IPS-NIHi7 (cell line): ENCODE measurements around the gene LILRA2.
"Not testable (repeated sequence)": the region's sequence is repeated elsewhere in the genome, so short reads cannot be mapped to it uniquely, and the experiment has no call there.

Experiments used
- DNase-seq: peaks from one replicate; pipeline ENCODE4 v3.0.0; 2012; ENCODE audit warnings: mixed read lengths; ENCODE audit errors: extremely low spot score

The LILRA2 gene

DNA sequence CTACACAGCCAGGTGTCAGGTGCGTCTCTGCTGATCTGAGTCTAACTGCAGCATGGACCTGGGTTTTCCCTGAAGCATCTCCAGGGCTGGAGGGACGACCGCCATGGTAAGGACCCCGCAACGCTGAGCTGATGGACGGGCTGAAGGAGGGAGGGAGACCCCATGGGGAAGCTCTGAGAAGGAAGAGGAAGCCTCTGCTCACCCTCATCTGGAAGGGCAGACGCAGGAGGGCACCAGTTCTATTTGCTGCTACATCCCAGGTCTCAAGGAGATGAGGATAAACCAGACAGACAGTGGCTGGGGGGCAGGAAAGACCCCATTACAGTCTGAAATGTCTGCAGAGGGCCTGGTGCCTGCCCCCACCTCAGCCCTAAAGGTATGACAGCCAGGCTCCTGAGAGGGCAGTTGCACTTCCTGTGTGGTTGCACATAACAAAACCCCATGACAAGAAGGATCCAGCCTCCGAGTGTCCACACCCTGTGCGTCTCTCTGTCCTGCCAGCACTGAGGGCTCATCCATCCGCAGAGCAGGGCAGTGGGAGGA is at the start of gene LILRA2:
TSS of gene LILRA2 (plus strand) at position 461 of the 543 bp plus-strand sequence. CDS start 89 bp downstream, outside the sequence.
- DNase-seq = no peak

DNA sequence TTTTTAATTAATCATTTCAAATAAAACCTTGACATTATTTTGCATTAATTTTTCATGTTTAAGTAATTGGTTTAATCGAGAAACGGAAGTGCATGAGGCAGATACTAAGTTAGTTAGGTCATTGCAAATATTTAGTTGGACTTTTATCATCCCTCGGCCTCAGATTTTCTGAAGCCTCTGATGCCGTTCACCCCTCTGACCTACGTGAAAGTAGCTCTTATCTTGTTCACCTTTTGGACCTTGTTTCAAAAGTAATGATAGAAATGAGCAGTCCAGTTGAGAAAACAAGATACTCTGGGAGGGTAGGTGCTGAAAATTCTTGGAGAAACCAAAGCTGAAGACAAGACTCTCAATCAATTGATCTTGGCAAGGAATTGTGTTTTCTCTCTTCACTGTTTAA is 48.0 kb upstream of the LILRA2 start:
- DNase-seq = no peak

DNA sequence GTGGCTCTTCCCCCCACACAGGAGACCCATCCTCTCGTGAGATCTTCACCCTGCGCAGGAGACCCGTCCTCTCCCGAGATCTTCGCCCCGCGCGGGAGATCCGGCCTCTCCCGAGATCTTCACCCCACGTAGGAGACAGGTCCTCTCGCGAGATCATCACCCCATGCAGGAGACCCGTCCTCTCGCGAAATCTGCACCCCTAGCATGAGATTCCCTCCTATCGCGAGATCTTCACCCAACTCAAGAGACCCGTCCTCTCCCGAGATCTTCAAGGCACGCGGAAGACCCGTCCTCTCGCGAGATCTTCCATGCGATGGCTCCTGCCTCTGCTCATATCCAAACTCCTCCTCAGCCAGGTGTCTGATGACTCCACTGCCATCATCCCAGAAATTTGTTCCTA is 46.6 kb upstream of the LILRA2 start:
- no peak for DNase-seq

DNA sequence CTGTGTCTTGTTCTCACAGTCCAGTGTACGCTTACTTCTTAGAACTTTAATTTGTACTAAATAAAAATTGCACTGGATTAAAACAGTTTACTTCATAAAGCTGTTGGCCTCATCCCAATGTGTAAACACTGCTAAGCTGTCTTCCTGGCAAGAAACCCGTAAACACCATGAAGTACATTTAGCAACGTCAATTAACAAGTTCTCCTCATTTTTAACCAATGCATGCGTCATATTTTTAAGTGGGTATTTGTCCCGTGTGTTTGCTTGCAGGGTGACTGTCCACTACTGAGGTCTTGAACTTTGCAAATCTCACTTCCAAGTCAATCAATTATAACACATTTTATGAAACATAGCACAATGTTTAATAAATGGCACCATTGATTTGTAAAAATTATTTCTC is 42.7 kb upstream of the LILRA2 start:
- DNase-seq = no peak

DNA sequence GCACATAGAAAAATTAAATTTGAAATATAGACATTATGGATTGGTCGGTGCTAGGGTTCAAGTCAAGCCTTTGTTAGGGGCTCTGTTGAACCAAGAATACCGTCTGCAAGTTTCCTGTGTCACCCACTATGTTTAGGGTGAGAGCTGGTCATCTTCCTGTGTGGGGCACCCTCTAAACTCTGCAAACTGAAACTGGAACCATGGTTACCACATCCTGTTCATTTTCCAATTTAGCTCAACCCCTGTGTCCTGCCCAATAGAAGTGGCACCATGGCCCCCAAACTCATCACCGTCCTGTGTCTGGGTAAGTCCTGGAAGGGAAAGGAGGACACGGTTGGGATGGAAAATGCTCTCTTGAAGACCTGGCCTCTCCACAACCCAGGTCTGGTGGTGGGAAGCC is 41.1 kb upstream of the LILRA2 start:
- no peak for DNase-seq

DNA sequence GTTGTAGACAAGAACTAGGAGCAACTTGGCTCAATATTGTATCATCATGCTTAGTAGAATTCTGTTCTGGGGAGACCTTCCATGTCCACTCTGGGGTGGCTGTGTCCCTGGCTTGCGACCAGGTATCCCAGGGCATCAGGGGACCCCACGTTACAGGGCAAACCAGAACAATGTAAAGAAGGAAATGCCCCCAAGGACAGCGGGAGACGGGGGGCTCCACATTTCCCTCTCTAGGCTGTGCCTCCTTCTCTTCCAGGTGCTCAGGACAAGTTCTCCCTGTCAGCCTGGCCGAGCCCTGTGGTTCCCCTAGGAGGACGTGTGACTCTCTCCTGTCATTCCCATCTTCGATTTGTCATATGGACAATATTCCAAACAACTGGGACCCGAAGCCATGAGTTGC is 40.1 kb upstream of the LILRA2 start:
- DNase-seq = no peak

DNA sequence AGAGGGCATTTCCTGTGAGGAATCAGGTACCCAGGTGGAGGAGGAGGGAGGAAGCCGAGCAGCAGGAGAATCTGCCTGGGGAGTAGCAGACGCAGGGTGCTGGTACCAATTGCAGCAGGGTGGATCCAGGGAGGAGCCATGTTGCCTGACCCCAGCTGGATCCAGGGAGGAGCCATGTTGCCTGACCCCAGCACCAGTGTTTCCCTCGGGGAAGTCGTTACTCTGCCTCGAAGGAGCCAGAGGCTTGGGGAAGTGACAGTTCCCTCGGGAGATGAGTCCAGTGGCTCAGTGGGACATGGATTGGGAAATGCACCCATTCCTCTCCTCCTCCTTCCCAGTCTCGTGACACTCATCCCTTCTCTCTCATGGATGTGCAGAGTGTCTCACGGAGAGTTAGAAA is 39.4 kb upstream of the LILRA2 start:
- DNase-seq = no peak

DNA sequence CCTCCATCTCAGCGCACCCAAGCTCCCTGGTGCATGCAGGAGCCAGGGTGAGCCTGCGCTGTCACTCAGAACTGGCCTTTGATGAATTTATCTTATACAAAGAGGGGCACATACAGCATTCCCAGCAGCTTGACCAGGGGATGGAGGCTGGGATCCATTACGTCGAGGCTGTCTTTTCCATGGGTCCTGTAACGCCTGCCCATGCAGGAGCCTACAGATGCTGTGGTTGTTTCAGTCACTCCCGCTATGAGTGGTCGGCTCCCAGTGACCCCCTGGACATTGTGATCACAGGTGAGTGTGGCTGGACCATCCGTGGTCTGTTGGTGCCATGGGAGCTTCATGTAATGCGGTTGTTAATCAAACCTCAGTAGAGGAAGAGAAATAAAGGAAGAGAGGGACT is 38.0 kb upstream of the LILRA2 start:
- DNase-seq = no peak

DNA sequence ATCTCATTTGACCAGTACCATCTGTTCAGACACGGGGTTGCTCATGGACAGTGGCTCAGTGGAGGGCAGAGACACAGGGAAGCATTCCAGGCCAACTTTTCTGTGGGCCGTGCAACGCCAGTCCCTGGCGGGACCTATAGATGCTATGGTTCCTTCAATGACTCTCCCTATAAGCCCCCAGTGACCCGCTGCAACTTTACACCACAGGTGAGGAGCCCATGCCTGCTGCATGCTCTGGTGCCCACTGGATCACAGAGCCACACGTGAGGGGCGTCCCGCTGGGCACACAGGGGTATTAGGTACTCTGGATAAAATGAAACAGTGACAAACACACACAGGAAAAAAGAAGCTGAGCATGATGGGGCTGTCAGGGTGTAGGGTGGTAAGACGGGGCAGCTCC is 36.6 kb upstream of the LILRA2 start:
- no peak for DNase-seq

DNA sequence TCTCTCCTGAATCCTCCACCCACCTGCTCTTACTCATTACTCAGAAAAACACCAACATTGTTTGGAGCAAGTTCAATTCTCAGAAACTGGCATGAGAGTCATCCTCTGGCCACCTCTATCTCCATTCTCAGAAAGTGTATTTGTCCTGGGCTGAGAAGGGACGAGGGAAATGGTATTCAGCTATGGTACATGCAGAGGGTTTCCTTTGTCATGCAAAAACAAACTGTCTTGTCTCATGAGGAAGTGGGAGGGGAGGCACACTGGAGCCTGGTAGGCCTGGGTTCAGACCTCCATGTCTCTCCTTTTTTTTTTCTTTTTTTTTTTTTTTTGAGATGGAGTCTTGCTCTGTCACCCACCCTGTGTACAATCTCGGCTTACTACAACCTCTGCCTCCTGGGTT is 31.9 kb upstream of the LILRA2 start:
- DNase-seq = no peak

DNA sequence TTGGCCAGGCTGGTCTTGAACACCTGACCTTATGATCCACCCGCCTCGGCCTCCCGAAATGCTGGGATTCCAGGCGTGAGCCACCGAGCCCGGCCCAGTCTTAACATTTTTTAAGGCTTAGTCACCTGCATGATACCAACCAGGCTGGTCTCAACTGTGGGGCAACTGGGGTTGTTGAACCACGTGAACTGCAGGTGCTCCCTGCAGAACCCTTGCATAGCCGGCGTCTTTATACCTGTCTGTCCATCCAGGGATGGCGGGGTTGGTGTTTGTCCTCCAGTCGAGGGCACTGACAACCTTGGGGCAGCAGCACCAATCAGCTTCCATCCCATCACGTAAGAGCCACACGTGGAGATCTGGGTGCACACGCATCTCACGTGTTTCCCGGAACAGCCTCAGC is 24.8 kb upstream of the LILRA2 start:
- no peak for DNase-seq

DNA sequence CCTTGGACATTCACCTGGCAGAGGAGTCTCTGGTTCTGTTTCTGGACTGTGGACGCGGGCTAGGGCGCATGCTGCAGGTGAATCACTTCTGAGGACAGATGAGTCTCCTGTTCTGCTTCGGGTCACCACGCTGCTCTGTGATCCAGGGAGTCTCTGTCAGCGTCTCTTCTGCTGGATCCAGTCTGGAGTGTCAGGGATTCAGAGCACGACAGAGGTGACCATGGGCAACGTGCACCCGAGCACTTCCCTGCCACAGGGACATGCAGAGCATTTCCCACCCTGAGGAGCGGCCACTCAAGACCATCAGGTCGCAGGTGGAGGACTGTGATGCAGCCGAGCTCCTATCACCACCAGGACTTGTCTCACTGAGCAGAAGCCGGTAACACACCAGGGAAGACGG is 24.4 kb upstream of the LILRA2 start:
- DNase-seq = no peak

DNA sequence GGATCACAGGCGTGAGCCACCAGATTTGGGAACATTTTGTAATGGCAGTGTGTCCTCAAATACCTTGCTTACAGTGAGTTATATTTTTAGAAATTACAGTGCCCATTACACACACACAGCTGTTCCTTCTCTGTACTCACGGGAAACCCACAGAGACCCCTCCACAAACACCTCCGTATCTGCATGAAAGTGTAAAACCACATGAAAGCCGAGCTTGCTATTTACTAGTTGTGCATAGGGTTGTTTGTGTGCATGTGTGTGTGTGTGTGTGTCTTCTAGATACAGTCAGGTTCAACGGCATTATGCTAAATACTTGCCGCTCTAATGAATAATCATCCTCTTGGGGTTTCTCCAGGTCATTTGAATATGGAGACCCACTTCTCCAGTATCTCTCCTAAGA is 22.3 kb upstream of the LILRA2 start:
- no peak for DNase-seq

DNA sequence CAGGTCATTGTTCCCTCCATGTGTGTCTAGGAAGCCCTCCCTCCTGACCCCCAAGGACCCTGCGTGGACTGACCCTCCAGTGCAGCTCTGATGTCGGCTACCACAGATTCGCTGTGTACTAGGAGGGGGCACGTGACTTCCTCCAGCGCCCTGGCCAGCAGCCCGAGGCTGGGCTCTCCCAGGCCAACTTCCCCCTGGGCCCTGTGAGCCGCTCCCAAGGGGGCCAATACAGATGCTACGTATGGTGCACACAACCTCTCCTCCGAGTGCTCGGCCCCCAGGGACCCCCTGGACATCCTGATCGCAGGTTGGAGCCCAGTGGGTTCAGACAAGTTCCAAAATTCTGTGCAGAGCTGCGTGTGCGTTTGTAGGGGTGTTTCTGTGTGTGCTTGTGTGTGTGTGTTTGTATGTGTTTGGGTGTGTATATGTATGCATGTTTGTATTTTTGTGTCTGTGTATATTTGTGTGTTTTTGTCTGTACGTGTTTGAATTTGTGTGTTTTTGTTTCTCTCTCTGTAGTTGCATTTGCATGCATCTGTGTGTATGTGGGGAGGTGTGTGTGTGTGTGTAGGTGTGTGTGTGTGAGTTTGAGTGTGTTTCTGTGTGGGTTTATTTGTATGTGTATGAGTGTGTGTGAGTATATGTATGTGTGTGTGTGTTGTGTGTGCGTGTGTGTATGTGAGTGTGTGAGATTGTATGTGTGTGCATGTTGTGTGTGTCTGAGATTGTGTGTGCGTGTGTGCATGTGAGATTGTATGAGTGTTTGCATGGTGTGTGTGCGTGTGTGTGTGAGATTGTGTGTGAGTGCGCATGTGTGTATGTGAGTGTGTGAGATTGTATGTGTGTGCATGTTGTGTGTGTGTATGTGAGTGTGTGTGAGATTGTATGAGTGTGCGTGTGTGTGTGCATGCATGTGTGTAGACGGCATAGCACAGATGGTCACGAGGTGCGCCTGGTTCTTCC is 21.4 kb upstream of the LILRA2 start:
- DNase-seq = no peak

DNA sequence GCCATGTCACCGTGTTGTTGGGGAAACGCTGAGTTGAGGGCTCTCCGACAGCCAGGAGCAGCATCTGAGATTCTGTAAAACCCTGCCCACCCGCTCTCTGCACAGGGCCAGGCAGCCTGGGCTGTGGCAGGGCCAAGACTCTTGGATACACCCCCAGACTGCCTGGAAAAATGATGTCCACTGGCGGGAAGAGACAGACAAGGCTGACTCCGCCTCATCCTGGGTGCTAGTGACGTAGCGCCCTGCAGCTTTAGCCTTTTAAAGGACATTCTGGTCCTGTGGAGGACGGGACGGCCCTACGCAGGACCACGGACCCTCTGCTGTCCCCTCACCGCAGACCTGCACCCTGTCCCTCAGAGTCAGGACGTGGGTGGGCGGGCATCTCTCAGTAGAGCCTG is 20.7 kb upstream of the LILRA2 start:
- no peak for DNase-seq

DNA sequence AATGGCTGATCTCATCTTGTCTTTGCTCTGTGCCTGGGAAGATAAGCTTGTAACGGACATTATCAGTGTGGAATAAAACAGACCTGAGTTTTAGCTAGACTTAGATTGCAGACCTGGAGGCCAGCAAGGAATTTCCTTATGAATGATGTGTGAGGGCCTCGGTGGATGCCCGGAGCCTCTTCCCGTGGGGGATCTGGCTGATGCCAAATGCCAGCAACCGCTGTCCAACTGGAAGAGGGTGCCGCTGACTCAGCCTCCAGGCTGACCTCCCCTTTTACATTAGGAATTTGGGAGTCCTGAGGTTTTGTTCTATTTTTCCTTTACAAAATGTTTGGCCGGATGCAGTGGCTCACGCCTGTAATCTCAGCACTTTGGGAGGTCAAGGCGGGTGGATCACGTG is 19.6 kb upstream of the LILRA2 start:
- no peak for DNase-seq

DNA sequence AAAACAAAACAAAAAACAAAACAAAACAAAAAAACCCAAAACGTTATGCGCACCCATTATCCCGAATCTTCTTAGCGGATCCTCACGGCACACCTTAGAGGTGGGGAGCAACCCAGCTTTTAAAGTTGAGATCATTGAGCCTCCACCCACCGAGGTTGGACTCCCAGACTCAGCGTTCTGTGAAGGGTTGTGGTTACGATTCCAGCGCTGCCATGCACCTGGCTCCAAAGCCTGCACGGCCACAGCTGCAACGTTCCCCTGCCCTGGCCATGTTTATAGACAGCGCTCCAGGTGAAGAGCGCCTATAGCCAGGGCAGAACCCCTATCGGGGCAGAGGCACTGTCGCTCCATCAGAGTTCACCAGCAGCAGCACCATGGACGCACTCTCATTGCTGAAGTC is 18.7 kb upstream of the LILRA2 start:
- no peak for DNase-seq

DNA sequence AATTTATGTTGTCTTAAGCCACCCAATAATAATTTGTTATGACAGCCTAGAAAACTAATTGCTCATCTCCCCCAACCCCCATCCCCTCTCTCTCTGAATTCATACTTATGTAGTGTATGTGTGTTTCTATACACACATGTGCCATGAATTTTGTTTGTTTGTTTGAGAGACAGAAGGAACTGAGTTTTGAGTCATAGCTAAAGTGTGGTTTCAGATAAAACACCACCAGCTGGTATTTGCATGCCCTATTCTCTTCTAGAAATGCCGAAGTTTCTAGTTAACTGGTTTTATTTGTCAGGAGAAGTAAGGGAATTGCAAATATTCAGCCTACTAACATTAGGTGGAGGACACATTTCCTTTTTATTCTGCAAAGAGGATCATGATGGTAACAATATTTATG is 17.4 kb upstream of the LILRA2 start:
- DNase-seq = no peak

DNA sequence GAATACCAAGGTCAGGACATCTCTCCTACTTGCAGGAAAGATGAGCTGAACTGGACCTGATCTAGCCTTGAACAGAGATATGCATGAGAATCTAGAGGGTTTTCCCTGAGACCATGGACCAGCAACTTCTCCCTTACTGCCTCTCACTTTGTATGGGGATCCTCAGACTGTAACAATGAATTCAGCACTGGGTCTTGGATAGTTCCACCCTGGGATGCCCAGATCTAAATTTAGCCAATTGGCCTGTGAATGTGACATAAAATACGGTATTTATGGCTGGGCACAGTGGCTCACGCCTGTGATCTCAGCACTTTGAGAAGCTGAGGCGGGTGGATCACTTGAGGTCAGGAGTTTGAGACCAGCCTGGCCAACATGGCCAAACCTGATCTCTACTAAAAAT is 15.3 kb upstream of the LILRA2 start:
- DNase-seq = no peak

DNA sequence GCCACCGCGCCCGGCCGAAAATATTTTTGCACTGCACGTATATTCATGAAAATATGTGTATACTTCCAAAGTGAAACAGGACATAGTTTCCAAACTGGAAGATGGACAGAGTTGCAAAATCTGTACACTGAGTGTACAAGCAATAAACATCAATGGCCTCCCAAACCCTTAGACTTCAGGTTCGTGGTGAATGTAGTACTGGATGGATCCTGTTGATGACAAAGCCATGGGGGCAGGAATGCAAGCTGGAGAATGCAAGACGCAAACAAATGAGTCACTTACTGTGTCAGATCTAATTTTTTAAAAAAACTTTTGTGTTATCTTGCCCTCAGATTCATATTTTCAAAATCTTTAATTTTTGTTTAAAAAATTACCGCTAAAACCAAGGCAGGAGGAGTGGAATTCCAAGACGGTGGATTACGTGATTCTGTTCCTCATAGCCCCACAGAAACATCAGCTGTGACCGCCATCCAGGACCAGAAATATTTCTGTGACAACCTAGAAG is 12.7 kb upstream of the LILRA2 start:
- no peak for DNase-seq

DNA sequence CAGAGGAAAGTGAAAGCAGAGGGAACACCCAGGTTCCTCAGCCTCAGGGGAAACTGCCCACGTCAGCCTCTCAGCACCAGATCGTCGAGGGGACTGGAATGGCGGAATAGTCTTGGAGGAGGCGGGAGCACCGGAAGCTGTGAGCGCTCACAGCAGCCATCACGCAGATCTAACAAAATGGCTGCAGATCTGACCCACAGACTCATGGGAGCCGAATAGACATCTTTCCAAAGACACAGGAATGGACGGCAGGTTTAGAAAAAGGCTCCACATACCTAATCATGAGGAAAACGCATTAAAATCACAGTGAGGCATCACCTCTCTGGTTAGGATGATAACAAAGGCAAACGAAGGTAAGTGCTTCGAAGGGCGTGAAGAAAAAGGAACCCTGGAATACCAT is 11.8 kb upstream of the LILRA2 start:
- DNase-seq = no peak

DNA sequence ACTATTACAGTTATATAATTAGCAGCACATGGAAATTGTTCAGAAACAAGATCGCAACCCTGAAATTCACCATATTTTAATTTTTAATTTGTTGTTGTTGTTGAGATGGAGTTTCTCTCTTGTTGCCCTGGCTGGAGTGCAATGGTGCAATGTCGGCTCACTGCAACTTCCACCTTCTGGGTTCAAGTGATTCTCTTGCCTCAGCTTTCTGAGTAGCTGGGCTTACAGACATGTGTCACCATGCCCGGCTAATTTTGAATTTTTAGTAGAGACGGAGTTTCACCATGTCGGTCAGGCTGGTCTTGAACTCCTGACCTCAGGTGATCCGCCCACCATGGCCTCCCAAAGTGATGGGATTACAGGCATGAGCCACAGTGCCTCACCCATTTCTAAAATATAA is 10.4 kb upstream of the LILRA2 start:
- DNase-seq = not testable (repeated sequence)

DNA sequence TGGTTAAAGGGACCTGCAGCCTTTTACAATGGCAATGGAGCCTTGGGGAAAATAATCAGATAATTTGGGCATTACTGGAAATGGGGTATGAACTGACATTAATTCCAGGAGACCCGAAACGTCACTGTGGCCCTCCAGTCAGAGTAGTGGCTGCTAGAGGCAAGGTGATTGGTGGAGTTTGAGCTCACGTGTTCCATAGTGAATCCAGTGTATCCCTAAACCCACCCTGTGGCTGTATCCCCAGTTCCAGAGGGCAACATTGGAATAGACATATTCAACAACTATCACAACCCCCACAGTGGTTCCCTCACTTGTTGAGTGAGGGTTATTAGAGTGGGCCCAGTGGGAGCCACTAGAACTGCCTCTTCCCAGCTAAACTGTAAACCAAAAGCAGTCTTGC is 3.3 kb upstream of the LILRA2 start:
- DNase-seq = no peak
